Erythroblast (primary cell): ENCODE data around the gene HECTD2.

Source experiments
- GATA1 ChIP-seq: IDR thresholded peaks from 2 replicates; pipeline ENCODE4 v1.6.1; 2011; ENCODE audit warnings: low read depth, mild to moderate bottlenecking, control low read depth, low read length, moderate library complexity
- POLR2A ChIP-seq: IDR thresholded peaks from 2 replicates; pipeline ENCODE4 v1.6.1; 2011; ENCODE audit warnings: mild to moderate bottlenecking, low read length

GRCh38 chr10:91467114-91467513, 57.0 kb downstream of the HECTD2 start:
- TF ChIP-seq POLR2A = no peak
- TF ChIP-seq GATA1 = no peak
